HG02759 (cell line): Measurements from ENCODE around the gene C3orf52.

Experiments
- ATAC-seq: cut with Tn5 transposase; IDR thresholded peaks from one replicate; pipeline ENCODE4 v1.9.1; 2021; ENCODE audit warnings: mild to moderate bottlenecking, moderate library complexity; ENCODE audit not compliant: unreplicated experiment

The C3orf52 gene

GRCh38 chr3:112085735-112086075 lies 484 bp upstream of the C3orf52 start:
- no peak for ATAC-seq

GRCh38 chr3:112086875-112087524 lies 811 bp downstream of the C3orf52 start:
- ATAC-seq = no peak

DNA sequence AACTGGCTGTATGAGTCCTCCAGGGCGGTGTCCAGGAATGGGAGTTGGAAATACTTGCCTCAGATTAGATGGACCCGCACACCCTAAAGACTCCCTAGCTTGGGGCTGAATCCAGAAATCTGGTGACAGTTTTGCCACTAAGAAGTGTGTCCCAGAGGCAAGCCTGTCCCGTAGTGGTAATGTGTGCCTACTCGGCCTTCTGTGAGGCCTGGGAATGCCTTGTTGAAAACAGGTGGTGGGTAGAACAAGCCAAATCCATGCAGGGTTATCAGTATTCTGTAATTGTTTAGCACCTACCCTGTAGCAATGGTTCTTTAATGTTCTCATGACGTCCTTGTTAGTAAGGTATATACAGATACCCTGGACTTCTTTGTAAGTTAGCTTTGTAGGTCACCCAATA lies 1.6 kb downstream of the C3orf52 start:
- no peak for ATAC-seq

GRCh38 chr3:112088944-112089343 lies 2.8 kb downstream of the C3orf52 start:
- no peak for ATAC-seq

GRCh38 chr3:112089956-112090886 lies 4.0 kb downstream of the C3orf52 start:
- no peak for ATAC-seq

GRCh38 chr3:112090887-112091586 lies 4.8 kb downstream of the C3orf52 start:
- ATAC-seq = no peak

DNA sequence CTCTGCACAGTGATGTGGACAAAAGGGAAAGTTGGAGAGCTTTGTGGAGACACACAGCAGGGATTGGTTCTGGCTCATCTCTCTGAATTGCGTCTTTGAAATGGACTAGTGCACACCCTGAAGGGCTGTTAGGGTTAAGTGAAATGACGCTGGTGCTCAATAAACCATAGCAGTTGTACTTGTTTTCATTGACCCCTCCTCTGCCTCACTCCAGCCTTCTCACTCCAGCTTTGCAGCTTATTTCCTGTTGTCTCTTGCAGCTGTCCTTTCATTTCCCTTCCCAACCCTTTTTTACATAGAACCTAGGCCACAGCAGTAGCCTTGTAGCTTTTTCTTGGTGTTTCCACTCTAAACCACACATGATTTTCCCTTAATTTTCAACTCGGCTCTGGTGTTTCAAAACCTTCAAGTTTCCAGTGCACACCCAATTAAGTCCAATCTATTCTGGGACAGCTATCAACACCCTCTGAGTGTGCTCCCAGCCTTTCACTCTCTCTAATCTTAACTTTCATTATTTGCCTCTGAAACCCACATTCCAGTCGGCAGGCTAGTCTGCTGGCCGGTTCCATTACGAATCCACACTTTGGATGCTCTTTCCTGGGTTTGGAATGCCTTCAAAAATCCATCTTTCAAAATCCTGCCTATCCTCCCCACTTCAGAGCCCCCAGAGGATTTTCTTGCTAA lies 6.4 kb downstream of the C3orf52 start:
- peak; percentile 40 for ATAC-seq

GRCh38 chr3:112093180-112093522 lies 7.0 kb downstream of the C3orf52 start:
- ATAC-seq = no peak

- ATAC-seq = no peak
These were observed 9.5 kb downstream of the C3orf52 start for GRCh38 chr3:112095731-112096130.

- no peak for ATAC-seq
These were observed 10.0 kb downstream of the C3orf52 start for GRCh38 chr3:112096176-112096575.

DNA sequence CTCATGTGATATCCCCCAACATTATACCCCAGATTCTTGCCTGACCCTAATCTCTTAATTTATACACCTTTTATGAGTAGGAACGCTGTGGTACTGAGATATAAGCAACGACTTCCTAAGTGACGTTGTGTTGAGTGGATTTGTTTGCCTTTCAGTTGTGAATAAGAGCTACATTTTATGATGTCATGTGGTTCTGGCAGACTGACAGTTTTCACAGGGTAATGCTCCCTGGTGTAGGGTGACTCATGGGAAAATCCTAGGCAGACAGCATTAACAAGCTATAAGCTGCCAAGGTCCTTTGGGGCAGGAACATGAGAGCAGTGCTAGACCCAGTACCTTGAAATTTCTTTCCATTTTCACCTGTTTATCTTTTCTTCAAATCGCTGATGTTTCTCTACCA lies 11.2 kb downstream of the C3orf52 start:
- peak; percentile 67 for ATAC-seq

GRCh38 chr3:112101916-112102315 lies 15.7 kb downstream of the C3orf52 start:
- ATAC-seq = no peak

DNA sequence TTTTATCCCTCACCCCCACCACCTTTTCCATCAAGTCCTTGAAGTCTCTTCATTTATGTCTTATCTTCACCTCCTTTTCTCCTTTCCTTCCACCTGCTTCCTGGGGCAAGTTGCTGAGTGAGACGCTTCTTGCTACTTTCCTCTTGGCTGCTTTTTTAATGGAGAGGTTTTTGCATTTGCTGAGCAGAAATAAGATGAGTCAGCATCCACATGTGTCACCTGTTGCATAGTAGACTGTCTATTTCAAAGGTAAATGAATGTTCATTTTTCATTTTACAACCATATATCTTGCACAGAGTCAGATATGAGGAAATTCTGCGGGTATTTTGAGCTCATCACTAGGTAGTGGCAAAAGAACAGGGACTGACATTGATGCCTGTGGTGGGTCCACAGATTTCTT lies 18.6 kb downstream of the C3orf52 start:
- ATAC-seq = no peak

GRCh38 chr3:112109322-112109721 lies 23.1 kb downstream of the C3orf52 start:
- no peak for ATAC-seq

- ATAC-seq = peak; percentile 49
These were observed 25.7 kb downstream of the C3orf52 start for GRCh38 chr3:112111785-112112402.

DNA sequence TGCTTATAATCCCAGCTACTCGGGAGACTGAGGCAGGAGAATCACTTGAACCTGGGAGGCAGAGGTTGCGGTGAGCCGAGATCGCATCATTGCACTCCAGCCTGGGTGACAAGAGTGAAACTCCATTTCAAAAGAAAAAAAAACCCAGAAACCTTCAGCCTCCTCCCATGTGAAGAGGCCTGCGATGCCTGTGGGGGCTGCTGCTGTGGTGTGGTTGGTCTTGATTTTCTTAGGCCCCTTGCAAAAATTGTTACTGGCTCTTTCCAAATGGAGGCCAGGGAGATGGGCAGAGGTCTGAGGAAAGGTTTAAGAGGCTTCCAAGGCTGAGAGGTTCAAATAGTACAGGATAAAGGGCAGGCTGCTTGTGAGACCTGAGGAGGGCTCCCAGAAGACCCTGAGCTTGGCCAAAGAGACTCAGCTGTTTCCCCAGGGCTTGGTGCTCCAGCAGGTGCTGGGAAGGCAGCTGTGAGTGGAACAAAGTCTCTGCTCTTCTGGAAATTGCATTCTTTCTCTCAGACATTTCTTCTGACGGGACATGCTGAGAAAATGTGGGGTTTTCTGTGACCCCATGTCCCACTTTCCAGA lies 28.5 kb downstream of the C3orf52 start:
- ATAC-seq = peak; percentile 28

- ATAC-seq = peak; percentile 53
These were observed 29.1 kb downstream of the C3orf52 start for GRCh38 chr3:112115161-112115739.

- no peak for ATAC-seq
These were observed 29.7 kb downstream of the C3orf52 start for GRCh38 chr3:112115806-112116383.

DNA sequence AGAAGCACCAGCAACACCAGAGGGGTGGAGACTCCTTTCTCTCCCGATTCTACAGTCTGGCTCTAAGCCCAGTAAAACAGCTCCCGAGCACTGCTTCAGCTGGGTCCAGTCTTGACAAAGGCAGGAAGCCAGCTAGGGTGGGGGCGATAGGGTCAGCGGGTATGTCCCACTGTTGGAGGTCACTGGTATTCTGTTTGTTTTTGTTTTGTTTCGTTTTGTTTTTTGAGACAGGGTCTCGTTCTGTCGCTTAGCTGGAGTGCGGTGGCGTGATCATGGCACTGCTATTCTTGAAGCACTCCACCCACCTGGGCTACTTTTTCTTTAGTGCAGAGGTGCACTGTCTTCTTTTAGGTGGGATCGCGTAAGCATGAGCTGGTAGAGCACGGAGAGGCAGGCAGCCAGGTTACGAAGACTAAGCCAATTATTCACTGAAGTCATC lies 30.6 kb downstream of the C3orf52 start:
- no peak for ATAC-seq

DNA sequence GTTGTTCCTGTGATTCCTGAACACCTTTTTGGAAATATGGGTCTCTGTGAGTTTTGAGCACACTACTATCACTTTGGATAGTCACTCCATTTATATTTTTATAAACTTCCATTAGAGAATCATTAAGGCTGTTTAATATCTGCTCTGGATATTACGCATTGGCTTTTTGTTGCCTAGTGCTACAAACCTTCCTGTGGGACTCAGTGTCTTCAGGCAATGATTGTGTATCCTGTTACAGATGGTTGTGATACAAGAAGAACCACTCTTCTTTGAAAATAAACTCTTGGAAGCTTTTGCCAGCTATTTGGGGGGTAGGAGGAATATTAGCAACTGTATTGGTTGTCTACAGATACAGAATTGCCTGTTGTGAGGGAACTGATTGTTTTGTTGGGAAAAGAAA lies 31.2 kb downstream of the C3orf52 start:
- ATAC-seq = no peak
